ENCODE data around the gene SH3YL1.

Gene SH3YL1

GRCh38 chr2:210660-211059 lies 53.2 kb downstream of the SH3YL1 start:
- DNase-seq: no peak

GRCh38 chr2:209470-209869 lies 54.4 kb downstream of the SH3YL1 start:
- DNase-seq: no peak

- no peak for DNase-seq
Measured at GRCh38 chr2:208335-208734, 55.5 kb downstream of the SH3YL1 start.

GRCh38 chr2:203984-204383 lies 59.8 kb downstream of the SH3YL1 start:
- no peak for DNase-seq

- DNase-seq: no peak
Measured at GRCh38 chr2:203401-203800, 60.4 kb downstream of the SH3YL1 start.

GRCh38 chr2:202945-203344 lies 60.9 kb downstream of the SH3YL1 start:
- no peak for DNase-seq

GRCh38 chr2:201648-202433 lies 62.0 kb downstream of the SH3YL1 start:
- no peak for DNase-seq

GRCh38 chr2:199041-199966 lies 64.5 kb downstream of the SH3YL1 start:
- no peak for DNase-seq

GRCh38 chr2:196406-196805 lies 67.4 kb downstream of the SH3YL1 start:
- no peak for DNase-seq

GRCh38 chr2:195932-196331 lies 67.9 kb downstream of the SH3YL1 start:
- no peak for DNase-seq

GRCh38 chr2:193141-193671 lies 70.6 kb downstream of the SH3YL1 start:
- DNase-seq: no peak

GRCh38 chr2:191311-192190 lies 72.3 kb downstream of the SH3YL1 start:
- no peak for DNase-seq

- DNase-seq: no peak
Measured at GRCh38 chr2:187825-188224, 76.0 kb downstream of the SH3YL1 start.

GRCh38 chr2:185221-185620 lies 78.6 kb downstream of the SH3YL1 start:
- DNase-seq: no peak

GRCh38 chr2:184695-185094 lies 79.1 kb downstream of the SH3YL1 start:
- no peak for DNase-seq

- no peak for DNase-seq
Measured at GRCh38 chr2:182509-183122, 81.2 kb downstream of the SH3YL1 start.

- no peak for DNase-seq
Measured at GRCh38 chr2:180311-180710, 83.5 kb downstream of the SH3YL1 start.

- DNase-seq: no peak
Measured at GRCh38 chr2:179886-180285, 83.9 kb downstream of the SH3YL1 start.

- peak; percentile 38 for DNase-seq
Measured at GRCh38 chr2:177733-178132, 86.1 kb downstream of the SH3YL1 start.

GRCh38 chr2:176917-177316 lies 86.9 kb downstream of the SH3YL1 start:
- DNase-seq: no peak

- no peak for DNase-seq
Measured at GRCh38 chr2:175880-176820, 87.7 kb downstream of the SH3YL1 start.

All from NCI-H2171 treated with DMSO at 0.1 percent for 48 hours (cell line).